GM12878 (cell line): Measurements from ENCODE around the gene CXXC5. TPM values are rescaled to one million over a fixed set of nuclear protein-coding genes. Genes with fewer than 3 reads are reported as not detected.

ENCODE experiments used
- ATAC-seq: fragments of 200-7000 bp; cut with Tn5 transposase; 3 replicates; pipeline ENCODE4 v1.9.1; 2020; ENCODE audit warnings: mild to moderate bottlenecking, moderate library complexity
- BruUV-seq: library from RNA; stranded (reverse); fragments of 400-500 nt; replicated peaks from 2 replicates; lab custom pipeline; 2021; lab: Mats Ljungman, UMichigan
- CTCF ChIA-PET: fragments of 300-600 bp; sonication (Branson Sonifier 250); formaldehyde crosslinking; extraction: SDS; loops from one replicate; lab custom pipeline; 2021; ENCODE audit warnings: inconsistent platforms; lab: Yijun Ruan, JAX
- POLR2A ChIA-PET: fragments of 350-600 bp; formaldehyde crosslinking; extraction: SDS; loops from one replicate; lab custom pipeline; 2021; ENCODE audit warnings: inconsistent platforms; lab: Charles Lee
- RAD21 ChIA-PET: fragments of 300-600 bp; sonication (Branson Sonifier 250); formaldehyde crosslinking; loops from one replicate; lab custom pipeline; 2023; ENCODE audit warnings: antibody characterized with exemption; ENCODE audit not compliant: unreplicated experiment; lab: Charles Lee
- SMC1A ChIA-PET: fragments of 300-600 bp; sonication (Branson Sonifier 250); formaldehyde crosslinking; loops from one replicate; lab custom pipeline; 2023; ENCODE audit not compliant: unreplicated experiment, uncharacterized antibody; lab: Charles Lee
- DNase-seq: peaks from one replicate; pipeline ENCODE4 v3.0.0-alpha.2; 2011; ENCODE audit warnings: low read depth, low spot score
- FAIRE-seq: peaks from 3 replicates; lab custom pipeline; 2011; peaks lifted over from hg19 to GRCh38; lab: Jason Lieb, UNC
- H2AFZ ChIP-seq: 2 replicates; pipeline ENCODE4 v1.6.0; 2011; ENCODE audit warnings: low read depth, low read length, control low read depth; ENCODE audit not compliant: control insufficient read depth
- H3K27ac ChIP-seq: 2 replicates; pipeline ENCODE4 v1.5.1; 2011; ENCODE audit warnings: control low read depth; ENCODE audit not compliant: control insufficient read depth, insufficient read depth
- H3K27me3 ChIP-seq, 2 experiments: replicated peaks in 1 of 2; 2 replicates each; pipeline versions ENCODE4 v1.6.0 to v1.6.1; 2011; ENCODE audit warnings: low read length in 1 of 2; ENCODE audit not compliant: control insufficient read depth in 2 of 2, insufficient read depth in 2 of 2
- H3K36me3 ChIP-seq, 2 experiments: 2 replicates each; pipeline ENCODE4 v1.5.1; 2011; ENCODE audit warnings: low read length in 1 of 2; ENCODE audit not compliant: control insufficient read depth in 2 of 2, insufficient read depth in 2 of 2
- H3K4me1 ChIP-seq: 2 replicates; pipeline ENCODE4 v1.6.1; 2011; ENCODE audit warnings: mild to moderate bottlenecking, low read length, moderate library complexity, mixed read lengths; ENCODE audit not compliant: control insufficient read depth, insufficient read depth
- H3K4me2 ChIP-seq: 2 replicates; pipeline ENCODE4 v1.6.0; 2011; ENCODE audit warnings: control low read depth; ENCODE audit not compliant: control insufficient read depth, insufficient read depth
- H3K4me3 ChIP-seq: fragments of 200-600 bp; sonication (generic); 2 replicates; pipeline ENCODE4 v1.5.1; 2016
- H3K79me2 ChIP-seq: 2 replicates; pipeline ENCODE4 v1.6.0; 2011; ENCODE audit warnings: low read length; ENCODE audit not compliant: control insufficient read depth, insufficient read depth
- H3K9ac ChIP-seq: 2 replicates; pipeline ENCODE4 v1.8.0; 2011; ENCODE audit warnings: low read length, control low read depth, mixed read lengths; ENCODE audit not compliant: control insufficient read depth, insufficient read depth
- H3K9me3 ChIP-seq: replicated peaks from 3 replicates; pipeline ENCODE4 v1.5.1; 2011; ENCODE audit warnings: mild to moderate bottlenecking, low read length; ENCODE audit not compliant: control insufficient read depth, insufficient read depth
- H4K20me1 ChIP-seq: 2 replicates; pipeline ENCODE4 v1.6.0; 2011; ENCODE audit not compliant: control insufficient read depth, insufficient read depth
- FOS ChIP-seq: IDR thresholded peaks from 3 replicates; pipeline ENCODE4 v1.6.1; 2011; ENCODE audit warnings: borderline replicate concordance; ENCODE audit not compliant: insufficient read length; ENCODE audit errors: extremely low read depth
- POLR2AphosphoS2 ChIP-seq: IDR thresholded peaks from 2 replicates; pipeline ENCODE4 v1.6.1; 2011; ENCODE audit warnings: low read depth, mild to moderate bottlenecking, low read length, improper control_type of control experiment, moderate library complexity
- SREBF2 ChIP-seq: IDR thresholded peaks from 2 replicates; pipeline ENCODE4 v1.6.1; 2012; ENCODE audit warnings: mild to moderate bottlenecking, low read length
- TCF7 ChIP-seq: IDR thresholded peaks from 2 replicates; pipeline ENCODE4 v1.6.1; 2014; ENCODE audit warnings: antibody characterized with exemption, borderline replicate concordance
- ZBED1 ChIP-seq: IDR thresholded peaks from 2 replicates; pipeline ENCODE4 v1.6.1; 2016; ENCODE audit warnings: borderline replicate concordance
- ZNF384 ChIP-seq: IDR thresholded peaks from 2 replicates; pipeline ENCODE4 v1.6.1; 2012; ENCODE audit warnings: low read depth, mild to moderate bottlenecking, low read length, improper control_type of control experiment, borderline replicate concordance
- WGBS: methylation state at CpG from one replicate; pipeline ENCODE4 v1.1.6; 2016; ENCODE audit warnings: low lambda C conversion rate; ENCODE audit not compliant: insufficient replicate concordance, insufficient coverage; ENCODE audit errors: missing lambda C conversion rate; 5-methylcytosine and 5-hydroxymethylcytosine counted together
- in situ Hi-C: fragments of 300-500 bp; cut with MboI; formaldehyde crosslinking; loops from 9 replicates; pipeline ENCODE4 v1.14.3; 2018; ENCODE audit warnings: mixed read lengths
- intact Hi-C: fragments of 100-400 bp; cut with micrococcal nuclease; formaldehyde crosslinking; loops from one replicate; pipeline ENCODE4 v1.14.2; 2022; ENCODE audit not compliant: unreplicated experiment
- polyA plus RNA-seq, 11 experiments: library from polyadenylated mRNA; depleted of rRNA in 4 of 11; unstranded in 6 of 11; stranded (reverse) in 5 of 11; fragments of >200 nt; fragmentation: Nextera tagmentation in 4 of 11; fragmentation: Illumina TruSeq in 1 of 11; extraction: Ambion mirVana in 4 of 11; extraction: Trizol in 1 of 11; gene quantifications; 1 replicate in 1 of 11; 2 replicates in 10 of 11; pipeline versions ENCODE4 v1.2.1 to v1.2.3, GENCODE V29; 2011 to 2016; ENCODE audit warnings: inconsistent platforms in 2 of 11, missing spikeins in 2 of 11, low read depth in 1 of 11
- total RNA-seq, 4 experiments: library from RNA; depleted of rRNA in 3 of 4; stranded (reverse); fragments of >200 nt in 3 of 4; fragmentation: Illumina TruSeq in 1 of 4; extraction: Trizol in 1 of 4; gene quantifications; 2 replicates each; pipeline versions ENCODE4 v1.2.1 to v1.2.3, GENCODE V29; 2013 to 2021
- TF ChIP-seq, protein P1 (sequence below): IDR thresholded peaks from 2 replicates; pipeline ENCODE4 v1.6.1; 2012; ENCODE audit warnings: low read depth, low read length, improper control_type of control experiment

CXXC5 gene
- total and polyA plus RNA-seq, 10 of the 15 experiments (the other 5 are each of a cell fraction or from before 2014, with no cell fraction given): 1.8 to 90.8 (median 40.7) TPM

DNA sequence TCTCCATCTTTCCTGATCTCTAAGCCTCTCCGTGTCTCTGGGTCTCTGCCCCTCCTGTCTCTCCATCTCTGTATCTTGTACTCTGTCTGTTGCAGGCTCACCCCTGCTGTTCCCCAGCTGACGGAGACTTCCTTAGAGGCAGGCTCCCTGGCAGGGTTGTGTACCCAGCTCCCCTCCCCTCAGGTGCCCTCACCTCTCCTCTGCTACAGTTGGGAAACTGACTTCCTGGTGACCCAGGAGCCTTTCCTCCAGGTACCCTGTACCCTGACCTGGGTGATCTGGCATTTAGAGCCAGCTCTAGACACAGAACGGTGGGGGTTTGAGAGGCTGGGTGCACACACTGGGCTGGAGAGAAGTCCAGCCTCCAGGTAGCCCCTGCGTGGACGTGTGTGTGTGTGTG, 37.7 kb downstream of the CXXC5 start:
- H3K27me3 ChIP-seq: no peaks in the 10 kb centered on the region
- H2AFZ ChIP-seq: no peak overlapping the region
- in situ Hi-C loops: no loop called here
- H3K9me3 ChIP-seq: no peaks in the 10 kb centered on the region
- H3K27ac ChIP-seq: no peak overlapping the region
- H3K36me3 ChIP-seq: peaks cover 26 to 30% of the 10 kb centered on the region in 2 experiments
- no TSS peak for BruUV-seq
- ATAC-seq (no peak), DNase-seq (no peak), FAIRE-seq (no peak)
- H3K4me1 ChIP-seq: peaks cover 12% of the 10 kb centered on the region
- 87% methylated on average over 5 of the region's 5 CpGs for WGBS
- ChIA-PET SMC1A (interaction anchor here (2.8 kb wide), 1 partner anchor 51 kb away, joined by 17 read pairs; no protein-coding TSS in a partner anchor), CTCF (interaction anchor here (0.9 to 1.5 kb wide), 4 partner anchors 20 to 80 kb away, joined by 3 to 6 read pairs (median 4); no protein-coding TSS in a partner anchor), POLR2A (no interaction called here), RAD21 (interaction anchor here (0.8 to 9.2 kb wide), 3 partner anchors 16 to 60 kb away, joined by 3 to 241 read pairs (median 3); no protein-coding TSS in a partner anchor)
- no peak overlapping the region for H3K4me2 ChIP-seq
- no peaks in the 10 kb centered on the region; the same call in 1 of the 2 replicates for H4K20me1 ChIP-seq
- H3K79me2 ChIP-seq: no peaks in the 10 kb centered on the region
- no peak overlapping the region for H3K9ac ChIP-seq
- no peak overlapping the region for H3K4me3 ChIP-seq
- intact Hi-C loops: no loop called here
- TF ChIP-seq ZBED1 (no peak), ZNF384 (no peak), SREBF2 (no peak), POLR2AphosphoS2 (no peak; the same call in 1 of the 2 replicates), TCF7 (no peak), FOS (no peak)
- TF ChIP-seq, protein P1, sequence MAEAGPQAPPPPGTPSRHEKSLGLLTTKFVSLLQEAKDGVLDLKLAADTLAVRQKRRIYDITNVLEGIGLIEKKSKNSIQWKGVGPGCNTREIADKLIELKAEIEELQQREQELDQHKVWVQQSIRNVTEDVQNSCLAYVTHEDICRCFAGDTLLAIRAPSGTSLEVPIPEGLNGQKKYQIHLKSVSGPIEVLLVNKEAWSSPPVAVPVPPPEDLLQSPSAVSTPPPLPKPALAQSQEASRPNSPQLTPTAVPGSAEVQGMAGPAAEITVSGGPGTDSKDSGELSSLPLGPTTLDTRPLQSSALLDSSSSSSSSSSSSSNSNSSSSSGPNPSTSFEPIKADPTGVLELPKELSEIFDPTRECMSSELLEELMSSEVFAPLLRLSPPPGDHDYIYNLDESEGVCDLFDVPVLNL: no peak
